HG03442 (cell line): ENCODE results near the gene CDC42SE1.
"Not testable (repeated sequence)": the region's sequence is repeated elsewhere in the genome, so short reads cannot be mapped to it uniquely, and the experiment has no call there.

Source experiments
- ATAC-seq: cut with Tn5 transposase; IDR thresholded peaks from one replicate; pipeline ENCODE4 v1.9.1; 2021; ENCODE audit warnings: mild to moderate bottlenecking, moderate library complexity; ENCODE audit not compliant: unreplicated experiment

CDC42SE1 gene

GRCh38 chr1:151059109-151060006, at the start of gene CDC42SE1:
Gene CDC42SE1, minus strand, starts transcription at chr1:151059622. Its CDS starts 3,892 bp downstream, at chr1:151055730.
- ATAC-seq, result peak; percentile 67

- ATAC-seq, result no peak
These were observed 48.9 kb upstream of the CDC42SE1 start for GRCh38 chr1:151108331-151108730.

GRCh38 chr1:151106894-151107293, 47.5 kb upstream of the CDC42SE1 start:
- no peak for ATAC-seq

GRCh38 chr1:151104630-151105029, 45.2 kb upstream of the CDC42SE1 start:
- no peak for ATAC-seq

- no peak for ATAC-seq
These were observed 38.7 kb upstream of the CDC42SE1 start for GRCh38 chr1:151098126-151098525.

GRCh38 chr1:151097426-151097825, 38.0 kb upstream of the CDC42SE1 start:
- not testable (repeated sequence) for ATAC-seq

- ATAC-seq, result no peak
These were observed 26.6 kb upstream of the CDC42SE1 start for GRCh38 chr1:151085953-151086559.

GRCh38 chr1:151072224-151072623, 12.8 kb upstream of the CDC42SE1 start:
- no peak for ATAC-seq

- ATAC-seq, result peak; percentile 81
These were observed 11.3 kb upstream of the CDC42SE1 start, which contains the start of gene GABPB2 for GRCh38 chr1:151070474-151071276. Gene GABPB2, plus strand, starts transcription at chr1:151070761. Its CDS starts 17,429 bp downstream, at chr1:151088190.

- no peak for ATAC-seq
These were observed 9.7 kb upstream of the CDC42SE1 start for GRCh38 chr1:151069103-151069486.

- ATAC-seq, result no peak
These were observed 7.8 kb upstream of the CDC42SE1 start for GRCh38 chr1:151067185-151067584.

- ATAC-seq, result no peak
These were observed 5.7 kb upstream of the CDC42SE1 start for GRCh38 chr1:151065089-151065645.

GRCh38 chr1:151062741-151063371, 3.4 kb upstream of the CDC42SE1 start:
- no peak for ATAC-seq

GRCh38 chr1:151061704-151062103, 2.3 kb upstream of the CDC42SE1 start:
- no peak for ATAC-seq

- ATAC-seq, result no peak
These were observed 1.4 kb upstream of the CDC42SE1 start for GRCh38 chr1:151060657-151061421.

- ATAC-seq, result no peak
These were observed 710 bp upstream of the CDC42SE1 start, which contains the start of gene MLLT11 for GRCh38 chr1:151060007-151060656. Gene MLLT11, plus strand, starts transcription at chr1:151060397. Its CDS starts 6,828 bp downstream, at chr1:151067225.

GRCh38 chr1:151058692-151059091, 730 bp downstream of the CDC42SE1 start:
- no peak for ATAC-seq

GRCh38 chr1:151056149-151056548, 3.3 kb downstream of the CDC42SE1 start:
- ATAC-seq, result no peak

GRCh38 chr1:151055581-151055980, 3.8 kb downstream of the CDC42SE1 start:
- ATAC-seq, result no peak
